ENCODE measurements around the gene GRB7. TPM values are rescaled to one million over a fixed set of nuclear protein-coding genes. Genes with fewer than 3 reads are reported as not detected.
"Not testable (repeated sequence)": the region's sequence is repeated elsewhere in the genome, so short reads cannot be mapped to it uniquely, and the experiment has no call there.

Gene GRB7
- total RNA-seq, 6 experiments from 2014 or later, result not detected

DNA sequence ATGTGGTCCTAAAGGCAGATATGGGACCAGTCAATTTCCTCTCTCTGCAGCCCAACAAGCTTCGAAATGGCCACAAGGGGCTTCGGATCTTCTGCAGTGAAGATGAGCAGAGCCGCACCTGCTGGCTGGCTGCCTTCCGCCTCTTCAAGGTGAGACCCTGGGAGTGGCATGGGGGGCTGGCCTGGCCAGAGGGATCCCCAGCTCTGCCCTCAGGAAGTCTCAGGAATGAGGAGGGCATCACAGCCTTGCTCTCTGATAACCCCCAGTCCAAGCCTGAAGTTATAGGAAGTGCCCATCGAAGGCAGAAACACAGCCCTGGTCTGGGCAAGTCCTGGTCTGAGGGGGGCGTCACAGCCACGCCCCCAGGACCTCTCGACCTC lies 7.1 kb downstream of the GRB7 start:
- Mint-ChIP-seq H3K36me3 (ENCODE audit: low read depth) (no peaks in the 10 kb centered on the region), H3K4me1 (ENCODE audit: low read depth) (peaks cover 17% of the 10 kb centered on the region), H3K27me3 (ENCODE audit: insufficient read depth) (peaks cover 19% of the 10 kb centered on the region), H3K4me3 (no peak overlapping the region), H3K9me3 (no peaks in the 10 kb centered on the region), H3K27ac (no peak overlapping the region)
- no peak for DNase-seq
- TF ChIP-seq, protein P1, sequence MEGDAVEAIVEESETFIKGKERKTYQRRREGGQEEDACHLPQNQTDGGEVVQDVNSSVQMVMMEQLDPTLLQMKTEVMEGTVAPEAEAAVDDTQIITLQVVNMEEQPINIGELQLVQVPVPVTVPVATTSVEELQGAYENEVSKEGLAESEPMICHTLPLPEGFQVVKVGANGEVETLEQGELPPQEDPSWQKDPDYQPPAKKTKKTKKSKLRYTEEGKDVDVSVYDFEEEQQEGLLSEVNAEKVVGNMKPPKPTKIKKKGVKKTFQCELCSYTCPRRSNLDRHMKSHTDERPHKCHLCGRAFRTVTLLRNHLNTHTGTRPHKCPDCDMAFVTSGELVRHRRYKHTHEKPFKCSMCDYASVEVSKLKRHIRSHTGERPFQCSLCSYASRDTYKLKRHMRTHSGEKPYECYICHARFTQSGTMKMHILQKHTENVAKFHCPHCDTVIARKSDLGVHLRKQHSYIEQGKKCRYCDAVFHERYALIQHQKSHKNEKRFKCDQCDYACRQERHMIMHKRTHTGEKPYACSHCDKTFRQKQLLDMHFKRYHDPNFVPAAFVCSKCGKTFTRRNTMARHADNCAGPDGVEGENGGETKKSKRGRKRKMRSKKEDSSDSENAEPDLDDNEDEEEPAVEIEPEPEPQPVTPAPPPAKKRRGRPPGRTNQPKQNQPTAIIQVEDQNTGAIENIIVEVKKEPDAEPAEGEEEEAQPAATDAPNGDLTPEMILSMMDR (IDR thresholded peaks at IDR 0.05), result peak; percentile 21; the same call in 1 of the 2 replicates

DNA sequence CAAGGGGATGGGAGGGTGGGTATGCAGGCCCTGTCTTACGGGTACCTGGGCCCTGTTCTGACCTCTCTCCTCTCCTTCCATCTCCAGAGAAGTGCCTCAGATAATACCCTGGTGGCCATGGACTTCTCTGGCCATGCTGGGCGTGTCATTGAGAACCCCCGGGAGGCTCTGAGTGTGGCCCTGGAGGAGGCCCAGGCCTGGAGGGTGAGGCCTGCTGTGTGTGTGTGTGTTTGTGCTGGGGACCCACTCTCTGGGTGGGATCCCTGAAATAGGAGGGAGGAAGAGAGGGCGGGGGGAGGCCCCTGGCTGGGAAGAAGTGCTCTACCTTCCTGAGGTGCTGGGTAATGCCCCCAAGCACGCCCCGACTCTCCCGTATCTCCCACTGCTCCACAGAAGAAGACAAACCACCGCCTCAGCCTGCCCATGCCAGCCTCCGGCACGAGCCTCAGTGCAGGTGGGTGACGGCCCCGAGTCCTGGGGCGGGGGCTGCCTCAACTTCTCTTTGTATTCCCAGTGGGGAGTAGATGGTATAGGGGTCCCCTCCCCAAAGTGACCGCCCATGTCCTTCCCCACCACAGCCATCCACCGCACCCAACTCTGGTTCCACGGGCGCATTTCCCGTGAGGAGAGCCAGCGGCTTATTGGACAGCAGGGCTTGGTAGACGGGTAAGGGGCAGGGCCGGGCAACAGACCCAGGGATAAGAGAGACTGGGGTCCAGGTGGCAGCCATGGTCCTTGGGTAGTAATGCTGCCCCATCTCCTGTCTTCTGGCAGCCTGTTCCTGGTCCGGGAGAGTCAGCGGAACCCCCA lies 7.8 kb downstream of the GRB7 start:
- H3K36me3 Mint-ChIP-seq (ENCODE audit: low read depth), result no peaks in the 10 kb centered on the region
- TF ChIP-seq, protein P1 (IDR thresholded peaks at IDR 0.05), result no peak
- peaks cover 19% of the 10 kb centered on the region for H3K27me3 Mint-ChIP-seq (ENCODE audit: insufficient read depth)
- H3K9me3 Mint-ChIP-seq, result no peaks in the 10 kb centered on the region
- no peak overlapping the region for H3K27ac Mint-ChIP-seq
- H3K4me1 Mint-ChIP-seq (ENCODE audit: low read depth), result peaks cover 13% of the 10 kb centered on the region
- DNase-seq, result no peak
- H3K4me3 Mint-ChIP-seq, result no peak overlapping the region

DNA sequence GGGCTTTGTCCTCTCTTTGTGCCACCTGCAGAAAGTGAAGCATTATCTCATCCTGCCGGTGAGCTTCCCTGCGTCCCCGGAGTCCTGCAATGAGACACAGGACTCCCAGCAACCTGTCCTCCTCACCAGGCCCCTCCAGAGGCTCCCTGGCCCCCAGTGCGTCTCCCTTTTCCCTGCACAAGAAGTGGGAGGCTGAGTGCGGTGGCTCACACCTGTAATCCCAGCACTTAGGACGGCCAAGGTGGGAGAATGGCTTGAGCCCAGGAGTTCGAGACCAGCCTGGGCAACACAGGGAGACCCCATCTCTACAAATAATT lies 8.4 kb downstream of the GRB7 start:
- no peak for DNase-seq
- Mint-ChIP-seq H3K27me3 (ENCODE audit: insufficient read depth) (peaks cover 19% of the 10 kb centered on the region), H3K36me3 (ENCODE audit: low read depth) (no peaks in the 10 kb centered on the region), H3K4me3 (no peak overlapping the region), H3K4me1 (ENCODE audit: low read depth) (peaks cover 10% of the 10 kb centered on the region), H3K27ac (no peak overlapping the region), H3K9me3 (no peaks in the 10 kb centered on the region)
- TF ChIP-seq, protein P1 (IDR thresholded peaks at IDR 0.05), result no peak

DNA sequence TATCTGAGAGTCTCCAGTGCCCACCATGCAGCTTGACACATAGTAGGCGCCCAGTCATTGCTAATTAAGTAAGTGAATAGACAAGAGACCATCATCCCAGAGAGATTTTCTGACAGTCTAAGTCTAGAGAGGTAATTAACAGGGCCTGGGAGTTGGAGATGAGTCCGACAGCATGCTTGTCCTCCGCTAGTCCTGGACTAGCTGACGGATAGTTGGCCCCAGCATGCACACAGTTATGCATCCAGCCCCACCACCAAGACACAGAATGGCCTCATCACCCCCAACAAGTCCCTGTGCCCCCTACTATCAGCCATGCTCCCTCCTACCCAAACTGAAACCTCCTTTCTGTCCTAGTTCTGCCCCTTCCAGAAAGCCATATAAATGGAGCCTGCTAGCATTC lies 10.0 kb downstream of the GRB7 start:
- Mint-ChIP-seq H3K9me3 (no peaks in the 10 kb centered on the region), H3K36me3 (ENCODE audit: low read depth) (no peaks in the 10 kb centered on the region), H3K27me3 (ENCODE audit: insufficient read depth) (peaks cover 20% of the 10 kb centered on the region), H3K27ac (no peak overlapping the region), H3K4me3 (no peak overlapping the region), H3K4me1 (ENCODE audit: low read depth) (0 out of 2 replicates have a peak, but pooled peaks cover 5% of the 10 kb centered on the region)
- DNase-seq, result no peak
- TF ChIP-seq, protein P1 (IDR thresholded peaks at IDR 0.05), result no peak

DNA sequence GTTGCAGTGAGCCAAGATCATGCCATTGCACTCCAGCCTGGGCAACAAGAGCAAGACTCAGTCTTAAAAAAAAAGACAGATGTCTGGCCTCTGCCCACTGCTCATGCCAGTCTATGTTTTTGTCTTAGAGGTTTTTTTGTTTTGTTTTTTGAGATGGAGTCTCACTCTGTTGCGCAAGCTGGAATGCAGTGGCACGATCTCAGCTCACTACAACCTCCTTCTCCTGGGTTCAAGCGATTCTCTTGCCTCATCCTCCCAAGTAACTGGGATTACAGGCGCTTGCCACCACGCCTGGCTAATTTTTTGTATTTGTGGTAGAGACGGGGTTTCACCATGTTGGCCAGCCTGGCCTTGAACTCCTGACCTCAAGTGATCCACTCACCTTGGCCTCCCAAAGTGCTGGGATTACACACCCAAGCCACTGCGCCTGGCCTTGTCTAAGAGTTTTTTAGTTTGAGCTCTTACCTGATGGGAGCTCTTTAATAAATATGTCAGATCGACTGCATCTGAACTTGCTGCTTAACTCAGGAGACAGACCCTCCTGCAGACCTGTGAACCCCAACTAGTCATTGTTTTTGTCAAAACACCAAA lies 10.8 kb downstream of the GRB7 start:
- H3K27me3 Mint-ChIP-seq (ENCODE audit: insufficient read depth), result peaks cover 15% of the 10 kb centered on the region
- not testable (repeated sequence) for H3K4me3 Mint-ChIP-seq; DNase-seq; H3K36me3 Mint-ChIP-seq (ENCODE audit: low read depth); H3K9me3 Mint-ChIP-seq; H3K4me1 Mint-ChIP-seq (ENCODE audit: low read depth); H3K27ac Mint-ChIP-seq
